ENCODE results near the gene ZPR1. TPM values are rescaled to one million over a fixed set of nuclear protein-coding genes. Genes with fewer than 3 reads are reported as not detected.

The ZPR1 gene
- total RNA-seq, 1 experiment from 2014 or later: 56.4 TPM

DNA sequence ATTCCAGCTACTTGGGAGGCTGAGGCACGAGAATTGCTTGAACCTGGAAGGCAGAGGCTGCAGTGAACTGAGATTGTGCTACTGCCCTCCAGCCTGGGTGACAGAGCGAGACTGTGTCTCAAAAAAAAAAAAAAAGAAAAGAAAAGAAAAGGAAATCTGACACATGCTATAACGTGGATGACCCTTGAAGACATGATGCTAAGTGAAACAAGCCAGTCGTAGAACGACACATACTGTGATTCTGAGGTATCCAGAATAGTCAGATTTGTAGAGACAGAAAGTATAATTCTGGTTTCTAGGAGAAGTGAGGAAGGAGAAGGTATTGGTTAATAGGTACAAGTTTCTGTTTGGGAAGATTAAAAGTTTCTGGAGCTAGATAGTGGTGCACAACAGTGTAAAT is 10.5 kb upstream of the ZPR1 start:
- no peak for DNase-seq (ENCODE audit: low read depth)
- in situ Hi-C loops (cut with HindIII; ENCODE audit: low pct_unique_long_range_greater_than_20kb, low sequenced_read_pairs): no loop called here

DNA sequence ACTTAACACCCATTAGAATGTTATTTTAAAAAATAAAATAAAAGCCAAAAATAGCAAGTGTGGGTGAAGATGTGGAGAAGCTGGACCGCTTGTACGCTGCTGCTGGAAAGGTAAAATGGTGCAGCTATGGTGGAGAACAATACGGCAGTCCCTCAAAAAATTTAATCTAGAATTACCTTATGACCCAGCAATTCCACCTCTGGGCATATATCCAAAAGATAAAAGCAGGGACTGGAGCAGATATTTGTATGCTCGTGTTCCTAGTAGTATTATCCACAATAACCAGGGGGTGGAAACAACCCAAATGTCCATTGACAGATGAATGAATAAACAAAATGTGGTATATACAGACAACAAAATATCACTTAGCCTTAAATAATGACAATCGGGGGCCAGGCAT is 10.0 kb upstream of the ZPR1 start:
- DNase-seq (ENCODE audit: low read depth): no peak
- in situ Hi-C loops (cut with HindIII; ENCODE audit: low pct_unique_long_range_greater_than_20kb, low sequenced_read_pairs): no loop called here

DNA sequence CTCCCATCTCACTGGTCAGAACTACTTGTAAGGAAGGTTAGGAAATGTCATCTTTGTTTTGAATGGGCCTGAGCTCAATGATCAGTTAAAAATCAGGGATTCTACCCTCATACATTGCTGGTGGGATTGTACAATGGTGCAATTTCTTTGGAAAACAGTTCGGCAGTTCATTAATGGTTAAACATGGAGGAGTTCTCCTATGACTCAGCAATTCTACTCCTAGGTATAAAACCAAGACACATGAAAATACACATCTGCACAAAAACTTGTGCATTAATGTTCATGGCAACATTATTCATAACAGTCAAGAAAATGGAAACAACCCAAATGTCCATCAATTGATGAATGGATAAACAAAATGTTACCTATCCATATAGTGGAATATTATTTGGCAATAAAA is 8.7 kb upstream of the ZPR1 start:
- no peak for DNase-seq (ENCODE audit: low read depth)
- in situ Hi-C loops (cut with HindIII; ENCODE audit: low pct_unique_long_range_greater_than_20kb, low sequenced_read_pairs): no loop called here

DNA sequence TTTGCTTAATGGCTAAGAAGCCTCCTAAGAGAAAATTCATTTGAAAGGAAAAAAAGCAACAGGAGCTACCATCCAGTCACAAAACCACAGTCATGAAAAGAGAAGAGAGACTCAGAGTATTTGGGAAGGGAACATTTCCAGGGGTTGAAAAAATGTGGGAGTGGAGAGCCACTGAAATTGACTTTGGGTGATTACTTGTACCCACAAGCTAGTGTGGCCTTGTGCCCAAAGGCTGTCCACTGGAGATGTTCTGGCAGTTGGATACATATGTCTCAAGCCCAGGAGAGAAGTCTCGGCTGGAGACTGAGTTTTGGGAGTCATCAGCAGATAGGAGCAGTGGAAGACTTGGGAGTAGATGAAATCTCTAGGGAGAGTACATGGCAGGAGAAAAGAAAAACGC is 7.0 kb upstream of the ZPR1 start:
- in situ Hi-C loops (cut with HindIII; ENCODE audit: low pct_unique_long_range_greater_than_20kb, low sequenced_read_pairs): no loop called here

DNA sequence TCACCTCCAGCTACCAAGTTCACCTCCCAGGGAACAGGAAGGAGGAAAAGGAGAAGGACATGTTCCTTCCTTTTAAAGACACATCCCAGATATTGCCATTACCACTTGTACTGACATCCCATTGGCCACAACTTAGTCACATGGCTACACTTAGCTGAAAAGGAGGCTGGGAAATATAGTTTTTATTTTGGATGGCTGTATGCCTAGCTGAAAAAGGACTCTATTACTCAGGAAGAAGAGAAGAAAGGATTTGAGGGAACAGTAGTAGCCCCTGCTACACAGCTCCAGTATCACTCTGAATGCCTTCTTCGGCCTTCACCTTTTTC is 5.9 kb upstream of the ZPR1 start:
- in situ Hi-C loops (cut with HindIII; ENCODE audit: low pct_unique_long_range_greater_than_20kb, low sequenced_read_pairs): no loop called here

More for the DNA sequence above, 7.0 kb upstream of the ZPR1 start:
- DNase-seq (ENCODE audit: low read depth): no peak

DNA sequence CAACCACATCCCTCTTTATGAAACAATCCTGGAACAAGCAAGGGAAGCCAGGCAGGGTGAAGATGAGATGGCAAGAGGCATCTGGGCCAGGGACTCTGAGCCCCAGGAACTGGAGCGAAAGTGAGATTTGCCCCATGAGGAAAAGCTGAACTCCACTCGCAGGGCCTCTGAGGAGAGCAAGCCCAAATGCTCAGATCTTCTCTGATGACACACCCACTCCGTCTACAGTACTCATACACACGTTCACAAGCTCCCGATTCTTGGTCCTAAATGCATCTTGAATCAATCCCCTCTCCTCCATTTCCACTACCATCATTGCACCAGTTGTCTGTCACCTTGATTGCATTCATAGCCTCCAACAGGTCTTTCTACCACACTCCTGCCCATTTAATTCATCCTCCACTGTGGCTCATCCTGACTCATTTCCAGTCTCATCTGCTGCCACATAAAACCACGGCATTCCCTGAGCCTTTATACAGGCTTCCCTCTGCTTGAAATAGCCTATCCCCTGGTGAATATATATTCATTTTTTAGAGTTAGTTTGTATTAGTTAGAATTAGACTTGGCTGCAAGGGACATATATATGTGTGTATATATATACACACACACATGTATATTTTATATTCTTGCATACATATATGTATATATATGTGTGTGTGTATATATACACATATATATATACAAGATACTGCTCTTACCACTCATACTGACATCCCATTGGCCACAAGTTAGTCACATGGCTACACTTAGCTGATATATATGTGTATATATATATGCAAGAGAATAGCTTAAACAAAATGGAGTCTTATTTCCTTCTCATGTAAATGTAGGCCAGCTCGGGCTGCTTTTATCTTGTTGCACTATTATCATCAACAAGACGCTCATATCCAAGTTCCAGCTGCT is 5.3 kb upstream of the ZPR1 start:
- in situ Hi-C loops (cut with HindIII; ENCODE audit: low pct_unique_long_range_greater_than_20kb, low sequenced_read_pairs): no loop called here
- no peak for DNase-seq (ENCODE audit: low read depth)

More for the DNA sequence above, 5.9 kb upstream of the ZPR1 start:
- DNase-seq (ENCODE audit: low read depth): no peak

DNA sequence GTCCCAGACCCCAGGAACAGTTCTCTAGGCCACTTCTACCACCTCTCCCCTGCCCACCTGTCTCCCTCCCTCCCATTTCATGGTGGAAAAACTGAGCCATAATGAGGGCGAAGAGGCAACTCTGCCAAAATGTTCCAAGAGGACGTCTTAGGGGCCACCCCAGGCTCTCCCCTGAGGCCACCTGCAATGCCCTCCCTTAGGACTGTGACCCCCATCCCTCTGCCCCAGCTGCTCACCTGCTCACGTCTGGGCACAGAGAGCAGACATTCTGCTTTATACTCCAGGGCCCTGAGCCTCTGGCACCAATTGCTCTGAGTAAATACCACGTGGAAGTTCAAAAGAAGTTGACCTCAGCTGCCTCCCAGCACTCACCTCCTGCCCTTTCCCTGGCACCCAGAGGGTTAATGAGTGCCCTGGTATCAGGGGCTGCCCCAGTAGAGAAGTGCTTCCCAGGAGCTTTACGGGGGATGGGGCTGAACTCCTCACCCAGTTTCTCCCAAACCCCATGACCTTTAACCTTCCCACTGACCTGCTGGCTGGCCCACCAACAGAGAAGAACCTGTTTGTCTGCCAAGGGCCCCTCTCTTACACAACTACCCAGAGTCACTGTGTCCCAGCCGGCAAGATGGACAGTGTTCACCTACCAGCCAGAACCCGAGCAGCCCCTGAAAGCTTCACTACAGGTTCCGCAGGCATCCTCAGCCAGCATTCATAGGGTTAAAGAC is 4.5 kb upstream of the ZPR1 start:
- no peak for DNase-seq (ENCODE audit: low read depth)
- in situ Hi-C loops (cut with HindIII; ENCODE audit: low pct_unique_long_range_greater_than_20kb, low sequenced_read_pairs): no loop called here

DNA sequence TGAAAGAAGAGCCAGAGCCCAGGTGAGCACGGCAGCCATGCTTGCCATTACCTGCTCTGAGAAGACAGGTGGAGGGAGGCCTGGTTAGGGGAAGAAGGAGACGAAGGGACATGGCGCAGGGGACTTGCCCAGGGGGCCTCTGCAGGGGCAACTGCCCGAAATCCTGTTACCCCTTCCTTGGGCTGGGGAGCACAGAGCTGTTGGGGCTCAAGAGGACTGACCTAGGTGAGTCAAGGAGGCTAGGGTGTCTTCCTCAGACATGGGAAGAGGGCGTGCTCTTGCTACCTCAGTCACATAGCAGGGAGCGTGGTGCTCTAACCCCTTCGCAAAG is 4.0 kb upstream of the ZPR1 start, which contains the start of gene APOA5:
APOA5 (minus strand) TSS at position 67 of the 331 bp plus-strand sequence; CDS start at position 48, 19 bp downstream.
- in situ Hi-C loops (cut with HindIII; ENCODE audit: low pct_unique_long_range_greater_than_20kb, low sequenced_read_pairs): no loop called here

DNA sequence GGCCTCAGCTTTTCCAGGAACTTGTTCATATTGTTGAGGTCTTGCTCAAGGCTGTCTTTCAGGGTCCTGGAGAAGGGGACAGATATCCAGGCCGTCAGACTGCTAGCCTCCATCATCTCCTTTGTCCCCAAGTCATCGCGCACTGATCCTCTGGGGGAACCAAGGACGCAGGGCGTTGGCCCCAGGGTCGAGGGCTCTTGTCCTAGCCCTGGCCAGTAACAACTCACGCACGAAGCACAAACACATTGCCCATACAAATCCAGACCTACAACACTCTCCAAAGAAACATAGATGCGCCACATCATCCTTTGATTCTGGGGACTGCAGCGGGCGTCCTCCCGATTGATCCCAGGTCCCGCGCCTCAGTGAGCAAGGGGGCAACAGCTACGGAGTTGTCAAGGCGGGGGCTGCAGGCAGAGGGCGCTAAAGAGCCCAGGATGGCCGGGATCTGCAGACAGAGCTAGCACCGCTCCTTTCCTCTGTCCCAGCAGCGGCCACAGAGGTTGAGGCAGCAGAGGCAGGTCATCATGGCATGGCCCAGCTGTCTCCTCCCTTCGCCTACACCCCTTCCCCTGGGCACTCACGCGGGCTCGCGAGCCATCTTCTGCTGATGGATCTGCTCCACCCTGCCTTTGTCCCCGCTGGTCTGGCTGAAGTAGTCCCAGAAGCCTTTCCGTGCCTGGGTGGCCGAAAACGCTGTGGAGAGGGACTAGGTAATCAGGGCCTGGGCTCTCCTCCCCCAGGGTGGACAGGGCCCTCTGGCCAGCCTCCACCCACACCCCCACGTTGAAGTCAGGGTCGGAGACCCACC is 3.4 kb upstream of the ZPR1 start:
- in situ Hi-C loops (cut with HindIII; ENCODE audit: low pct_unique_long_range_greater_than_20kb, low sequenced_read_pairs): no loop called here
- no peak for DNase-seq (ENCODE audit: low read depth)

More for the DNA sequence above, 4.0 kb upstream of the ZPR1 start, which contains the start of gene APOA5:
- DNase-seq (ENCODE audit: low read depth): no peak

DNA sequence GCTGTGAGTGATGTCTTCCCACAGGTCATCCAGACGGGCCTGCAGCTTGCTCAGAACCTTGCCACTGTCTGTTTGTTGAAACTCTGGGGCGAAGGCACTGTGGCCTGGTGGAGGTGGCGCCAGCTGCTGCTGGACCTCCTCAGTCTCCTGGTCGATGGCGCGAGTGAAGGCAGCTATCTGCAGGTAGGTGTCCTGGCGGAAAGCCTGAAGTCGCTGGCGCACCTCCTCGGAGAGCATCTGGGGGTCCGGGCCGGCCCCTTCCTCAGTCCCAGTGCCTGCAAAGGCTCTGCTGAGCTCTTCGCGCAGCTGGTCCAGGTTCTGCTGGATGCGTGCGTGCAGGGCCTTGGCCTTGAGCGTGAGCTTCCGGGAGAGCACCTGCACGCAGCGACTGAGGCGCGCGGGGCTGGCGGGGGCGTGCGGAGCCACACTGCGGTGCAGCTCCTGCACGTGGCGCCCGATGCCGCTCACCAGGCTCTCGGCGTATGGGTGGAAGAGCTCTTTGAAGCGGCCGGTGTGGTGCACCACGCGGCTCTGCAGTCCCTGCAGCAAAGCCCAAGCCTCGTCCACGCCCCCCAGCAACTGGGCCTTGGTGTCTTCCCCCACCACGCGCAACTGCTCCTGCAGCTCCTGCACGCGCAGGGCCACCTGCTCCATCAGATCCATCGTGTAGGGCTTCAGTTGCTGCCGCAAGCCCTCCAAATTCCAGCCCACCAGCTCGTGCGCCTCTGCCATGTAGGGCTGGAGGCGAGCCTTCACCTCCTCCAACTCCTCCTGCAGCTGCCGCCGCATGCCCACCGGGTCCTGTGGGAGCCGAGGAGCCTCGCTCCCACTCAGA is 2.6 kb upstream of the ZPR1 start:
- no peak for DNase-seq (ENCODE audit: low read depth)
- in situ Hi-C loops (cut with HindIII; ENCODE audit: low pct_unique_long_range_greater_than_20kb, low sequenced_read_pairs): no loop called here

DNA sequence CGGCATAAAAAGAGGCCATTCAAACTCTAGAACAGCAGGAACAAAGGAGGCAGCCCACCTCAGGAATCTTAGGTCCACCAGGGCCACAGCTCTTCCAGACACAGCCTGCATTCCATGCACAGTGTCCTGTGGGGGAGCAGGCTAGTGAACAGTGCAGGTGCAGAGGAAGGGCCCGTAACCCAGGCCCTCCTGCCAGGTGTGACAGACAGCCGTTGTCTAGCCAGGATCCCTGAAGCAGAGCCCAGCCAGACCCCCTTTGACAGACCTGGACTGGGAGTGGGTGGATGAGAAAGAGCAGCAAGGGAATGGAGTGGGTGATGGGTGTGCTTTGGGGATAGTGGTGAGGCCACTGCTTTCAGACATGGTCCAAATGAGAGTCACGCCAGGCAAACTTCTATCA is 1.2 kb upstream of the ZPR1 start:
- in situ Hi-C loops (cut with HindIII; ENCODE audit: low pct_unique_long_range_greater_than_20kb, low sequenced_read_pairs): no loop called here
- no peak for DNase-seq (ENCODE audit: low read depth)

DNA sequence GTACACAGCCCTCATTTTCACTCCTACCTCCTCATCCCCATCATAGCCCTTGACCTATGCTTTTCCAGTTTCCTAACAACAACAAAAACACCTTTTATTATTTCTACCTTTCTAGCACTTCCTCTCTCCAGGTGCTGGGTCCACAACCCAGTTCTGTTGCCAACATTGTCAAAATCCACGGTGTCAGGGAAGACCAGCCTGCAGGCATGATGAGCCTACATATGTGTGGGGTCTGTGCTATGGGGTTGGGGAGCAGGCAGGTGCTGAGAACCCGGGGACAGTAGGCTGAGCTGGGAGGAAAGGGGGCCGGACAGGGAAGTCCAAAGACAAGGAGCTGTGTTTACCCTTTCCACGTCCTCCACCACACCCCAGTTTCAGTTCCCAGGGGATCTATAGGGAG is 711 bp upstream of the ZPR1 start:
- in situ Hi-C loops (cut with HindIII; ENCODE audit: low pct_unique_long_range_greater_than_20kb, low sequenced_read_pairs): no loop called here
- no peak for DNase-seq (ENCODE audit: low read depth)

DNA sequence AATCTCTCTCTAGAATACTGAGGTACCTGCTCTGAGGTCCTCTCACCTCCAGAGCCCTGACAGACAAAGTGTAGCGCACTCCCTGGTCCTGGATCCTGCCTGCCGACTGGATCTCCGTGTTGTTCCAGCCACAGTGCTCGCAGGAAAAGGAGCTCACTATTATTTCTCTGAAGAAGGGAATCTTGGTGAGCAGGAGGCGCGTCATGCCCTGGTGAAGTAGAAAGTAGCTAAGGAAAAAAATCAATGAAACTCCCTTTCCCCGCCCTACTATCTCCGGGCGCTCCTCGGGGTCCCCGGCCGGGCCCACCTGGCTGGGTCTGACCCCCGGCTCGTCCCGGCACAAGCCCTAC is 412 bp downstream of the ZPR1 start:
- in situ Hi-C loops (cut with HindIII; ENCODE audit: low pct_unique_long_range_greater_than_20kb, low sequenced_read_pairs): no loop called here
- no peak for DNase-seq (ENCODE audit: low read depth)

DNA sequence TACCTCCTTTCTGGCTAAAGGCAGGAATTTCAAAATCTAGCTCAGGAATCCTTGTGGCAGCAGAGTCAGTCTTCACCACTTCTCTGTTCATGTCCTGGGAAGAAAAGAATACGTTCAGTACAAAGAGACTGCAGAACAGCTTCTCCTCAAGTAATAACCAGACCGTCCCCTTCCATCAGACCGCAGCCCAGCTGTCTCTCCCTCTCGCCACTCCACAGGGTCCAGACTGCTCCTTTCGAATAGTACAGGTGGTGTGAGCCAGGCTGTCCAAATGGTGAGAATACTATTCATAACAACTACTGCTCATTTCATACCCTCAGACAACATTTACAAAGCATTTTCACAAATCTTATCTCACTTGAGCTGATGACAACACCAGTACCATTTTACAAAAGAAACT is 857 bp downstream of the ZPR1 start:
- in situ Hi-C loops (cut with HindIII; ENCODE audit: low pct_unique_long_range_greater_than_20kb, low sequenced_read_pairs): no loop called here
- DNase-seq (ENCODE audit: low read depth): no peak

DNA sequence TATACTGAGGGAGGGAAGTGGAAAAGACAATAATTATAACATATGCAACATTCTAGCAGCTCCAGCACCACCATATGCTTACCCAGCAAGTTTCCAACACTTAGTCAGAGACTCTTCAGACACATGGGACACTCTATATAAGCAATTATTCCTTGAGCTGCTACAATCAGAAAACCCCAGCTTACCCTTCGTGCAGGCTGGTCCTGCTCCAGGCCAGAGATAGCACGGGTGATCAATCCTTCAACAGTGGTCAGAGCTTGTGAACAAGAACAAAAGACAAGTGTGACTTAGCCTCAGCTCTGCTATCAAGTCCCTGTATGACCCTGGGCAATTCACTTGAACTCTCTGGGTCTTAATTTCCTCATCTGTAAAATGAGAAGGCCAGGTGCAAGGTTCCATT is 1.5 kb downstream of the ZPR1 start:
- in situ Hi-C loops (cut with HindIII; ENCODE audit: low pct_unique_long_range_greater_than_20kb, low sequenced_read_pairs): no loop called here
- no peak for DNase-seq (ENCODE audit: low read depth)

DNA sequence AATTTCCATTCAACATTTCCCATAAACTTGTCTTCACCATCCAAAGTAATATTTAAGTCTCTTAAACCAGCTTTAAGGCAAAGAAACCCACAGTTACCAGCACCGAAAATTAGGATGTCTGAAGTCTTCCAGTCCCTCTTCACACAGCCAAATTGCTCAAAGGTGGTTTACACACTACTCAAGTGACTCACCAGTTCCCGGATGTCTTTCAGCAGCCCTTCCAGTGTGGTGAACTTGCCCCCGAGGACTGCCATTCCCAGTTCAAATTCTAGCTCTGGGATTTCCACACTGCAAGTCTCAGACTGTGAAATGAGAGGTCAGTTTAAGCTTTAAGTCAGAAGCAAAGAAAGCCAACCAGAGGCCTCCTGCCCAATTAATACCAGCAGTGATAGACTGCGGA is 5.1 kb downstream of the ZPR1 start:
- in situ Hi-C loops (cut with HindIII; ENCODE audit: low pct_unique_long_range_greater_than_20kb, low sequenced_read_pairs): no loop called here
- DNase-seq (ENCODE audit: low read depth): no peak

DNA sequence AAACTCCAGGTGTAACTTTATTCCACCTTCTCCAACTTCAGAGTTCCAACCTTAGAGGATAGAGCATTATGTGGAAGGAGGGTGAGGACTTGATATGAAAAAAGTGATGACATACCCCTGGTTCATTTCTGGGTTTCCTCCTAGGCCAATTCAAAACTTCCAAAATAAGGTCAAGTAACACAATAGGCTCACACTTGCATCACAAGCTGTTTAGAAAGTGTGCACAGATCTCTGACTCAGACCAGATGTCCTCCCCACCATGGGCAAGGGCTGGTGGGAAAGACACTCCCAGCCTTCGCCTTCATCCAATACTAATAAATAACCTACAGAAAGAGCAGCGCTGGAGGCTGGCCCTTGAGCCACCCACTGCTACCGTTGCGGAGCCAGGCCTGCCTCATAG is 9.3 kb downstream of the ZPR1 start:
- in situ Hi-C loops (cut with HindIII; ENCODE audit: low pct_unique_long_range_greater_than_20kb, low sequenced_read_pairs): no loop called here
- no peak for DNase-seq (ENCODE audit: low read depth)

DNA sequence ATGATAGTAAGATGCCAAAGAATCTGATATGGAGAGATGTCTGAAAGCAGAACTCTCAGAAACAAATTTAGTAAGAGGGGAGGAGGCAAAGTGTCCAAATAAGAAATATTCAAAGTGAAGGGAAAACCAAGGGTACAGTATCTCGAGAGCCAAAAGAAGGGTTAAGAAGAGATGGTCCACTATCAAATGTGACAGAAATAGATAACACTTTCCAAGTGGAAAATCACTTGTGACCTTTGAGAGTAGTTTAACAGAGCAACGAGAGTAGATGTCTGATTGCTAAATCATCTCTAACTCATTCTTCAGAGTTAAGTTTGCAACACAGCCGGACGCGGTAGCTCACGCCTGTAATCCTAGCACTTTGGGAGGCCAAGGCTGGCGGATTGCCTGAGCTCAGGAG is 10.8 kb downstream of the ZPR1 start:
- in situ Hi-C loops (cut with HindIII; ENCODE audit: low pct_unique_long_range_greater_than_20kb, low sequenced_read_pairs): no loop called here
- DNase-seq (ENCODE audit: low read depth): no peak

All from Caki2 (cell line).